NOMO-1 treated with dmso at 0.1 percent for 144 hours (cell line): Measurements from ENCODE around the gene BTG1.
"Not testable (repeated sequence)": the region's sequence is repeated elsewhere in the genome, so short reads cannot be mapped to it uniquely, and the experiment has no call there.

Source experiments
- DNase-seq: peaks from one replicate; lab custom pipeline; 2025; ENCODE audit not compliant: unreplicated experiment; lab: John Stamatoyannopoulos, UW

Gene BTG1

DNA sequence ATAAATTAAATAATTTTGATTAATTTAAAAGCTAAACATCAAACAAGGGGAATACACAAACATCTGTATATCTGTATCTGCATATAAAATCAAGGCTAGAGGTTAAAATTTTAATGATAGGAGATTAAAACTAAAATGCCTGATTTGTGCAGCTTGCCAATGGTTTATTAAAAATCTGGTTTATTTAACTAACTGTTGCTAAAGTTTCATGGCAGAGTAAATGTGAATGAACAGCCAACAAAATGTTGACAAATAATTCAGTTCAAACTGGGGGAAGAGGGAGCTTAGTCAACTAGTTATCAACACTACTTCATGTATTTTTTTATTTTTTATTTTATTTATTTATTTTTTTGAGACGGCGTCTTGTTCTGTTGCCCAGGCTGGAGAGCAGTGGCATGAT lies 43.0 kb downstream of the BTG1 start:
- DNase-seq, result no peak

- no peak for DNase-seq
Observed at GRCh38 chr12:92098594-92099380, 46.9 kb downstream of the BTG1 start.

DNA sequence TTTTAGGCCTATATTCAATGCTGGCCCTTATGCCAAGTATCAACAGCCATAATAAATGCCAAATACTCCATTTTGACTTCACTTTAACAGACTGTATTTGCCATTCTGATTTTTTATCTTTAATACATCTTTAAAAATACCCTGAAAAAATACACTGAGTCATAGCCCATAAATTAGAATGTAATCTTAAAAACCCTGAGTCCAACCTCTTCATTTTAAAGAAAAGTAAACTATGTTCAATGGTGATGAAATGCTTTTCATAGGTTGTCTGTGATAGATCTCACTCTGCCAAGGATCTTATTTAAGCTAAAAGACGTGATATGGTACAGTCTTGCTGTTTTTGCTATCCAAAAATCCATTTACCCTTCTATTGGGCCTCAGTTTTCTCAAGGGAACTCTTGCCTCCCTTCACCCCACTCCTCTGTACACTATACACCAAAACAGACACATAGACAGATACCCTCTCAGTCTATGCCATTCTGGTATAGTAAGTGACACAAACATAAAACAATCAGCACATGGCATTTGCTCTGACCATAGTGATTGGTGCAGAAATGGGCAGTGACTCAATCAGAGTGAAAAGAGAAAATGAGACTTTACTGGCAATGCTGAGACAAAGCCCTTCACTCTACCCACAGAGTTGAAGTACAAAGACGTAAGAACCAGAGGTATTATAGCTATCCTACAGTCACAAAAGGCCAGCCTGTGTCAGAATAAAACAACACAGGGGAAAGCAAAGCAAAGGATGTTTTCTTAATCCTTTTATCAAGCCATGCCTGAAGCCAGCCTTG lies 49.1 kb downstream of the BTG1 start:
- DNase-seq, result no peak

GRCh38 chr12:92094751-92095161 lies 50.9 kb downstream of the BTG1 start:
- no peak for DNase-seq

DNA sequence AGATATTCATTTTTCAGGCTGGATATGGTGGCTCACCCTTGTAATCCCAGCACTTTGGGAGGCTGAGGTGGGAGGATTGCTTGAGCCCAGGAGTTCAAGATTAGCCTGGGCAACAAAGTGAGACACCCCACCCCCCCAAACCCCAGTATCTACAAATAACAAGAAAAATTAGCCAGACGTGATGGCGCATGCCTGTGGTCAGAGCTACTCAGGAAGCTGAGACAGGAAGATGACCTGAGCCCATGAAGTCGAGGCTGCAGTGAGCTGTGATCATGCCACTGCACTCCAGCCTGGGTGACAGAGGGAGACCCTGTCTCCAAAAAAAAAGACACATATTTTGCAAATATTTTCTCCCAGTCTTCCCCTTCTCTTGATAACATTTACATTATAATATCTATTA lies 51.3 kb downstream of the BTG1 start:
- DNase-seq, result not testable (repeated sequence)
